Stimulated activated CD8-positive, alpha-beta memory T cell treated with anti-CD3 and anti-CD28 coated beads, Interleukin-15, amount 100 ng/mL, for 24 hours (primary cell): ENCODE data around the gene GFOD1.

ENCODE experiments used
- DNase-seq: peaks from one replicate; pipeline ENCODE4 v3.0.0-alpha.2; 2020; ENCODE audit warnings: low read depth

The GFOD1 gene

GRCh38 chr6:13423252-13423651 lies 64.1 kb downstream of the GFOD1 start:
- no peak for DNase-seq

DNA sequence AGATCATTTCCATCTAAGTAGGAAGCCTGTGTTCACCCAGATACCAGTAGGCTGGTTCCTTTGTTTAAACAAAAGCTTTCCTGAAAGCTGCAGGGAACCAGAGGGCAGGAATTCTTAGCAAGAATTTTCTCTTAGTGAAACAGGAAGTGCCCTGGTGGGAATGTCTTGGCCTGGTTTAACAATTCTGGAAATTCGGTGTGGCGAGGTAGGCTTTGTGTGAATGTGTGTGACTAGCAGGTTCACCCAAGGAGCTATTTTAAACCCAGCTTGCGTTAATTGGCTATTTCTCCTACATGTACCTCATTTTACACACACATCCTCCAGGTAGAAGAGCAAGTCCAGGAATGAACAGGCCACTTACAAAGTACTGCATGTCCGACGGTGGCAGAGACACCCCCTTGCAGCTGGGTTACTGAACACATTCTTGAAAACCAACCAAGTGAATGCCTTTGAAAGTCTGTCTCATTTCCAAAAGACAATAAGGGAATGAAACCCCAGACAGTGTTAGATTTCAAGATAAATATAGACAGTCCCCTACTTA lies 64.6 kb downstream of the GFOD1 start:
- no peak for DNase-seq

- DNase-seq, result no peak
Measured at GRCh38 chr6:13421425-13422059, 65.9 kb downstream of the GFOD1 start.

DNA sequence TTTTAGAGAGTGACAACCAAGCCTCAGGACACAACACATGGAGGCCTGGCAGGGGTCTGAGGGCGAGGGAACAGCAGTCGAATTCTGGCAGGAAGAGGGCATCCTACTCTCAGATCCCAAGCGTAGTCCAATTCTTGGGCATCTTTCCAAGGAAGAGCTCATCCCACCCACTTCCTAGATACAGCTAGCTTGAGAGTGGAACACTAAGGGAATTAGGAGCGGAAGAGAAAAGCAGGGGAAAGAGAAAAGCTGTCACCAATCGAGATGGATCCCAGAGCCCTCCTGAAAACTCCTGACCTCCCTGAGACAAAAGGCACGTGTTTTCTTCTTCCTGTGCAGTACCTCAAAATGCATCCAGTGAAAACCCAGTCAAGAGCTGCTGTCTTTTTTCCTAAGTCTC lies 67.1 kb downstream of the GFOD1 start:
- no peak for DNase-seq

- no peak for DNase-seq
Measured at GRCh38 chr6:13419422-13420195, 67.8 kb downstream of the GFOD1 start.

DNA sequence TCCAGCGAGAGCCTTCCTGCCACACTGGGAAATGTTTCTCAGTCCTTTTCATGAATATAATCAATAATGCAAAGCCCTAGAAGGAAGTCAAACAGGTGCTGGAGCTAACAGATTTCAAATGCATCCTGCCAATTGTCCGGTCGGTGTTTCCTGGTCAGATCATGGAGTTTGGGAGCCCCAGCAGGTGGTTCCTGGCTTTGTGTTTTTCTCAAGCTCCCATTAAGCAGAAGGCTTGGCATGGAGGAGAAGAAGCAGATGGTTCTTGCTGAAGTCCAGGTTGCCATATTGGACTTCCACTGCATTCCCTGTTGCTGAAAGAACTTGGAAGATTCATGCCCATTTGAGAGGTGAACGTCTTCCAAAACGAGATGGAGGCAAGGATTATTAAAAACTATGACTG lies 68.6 kb downstream of the GFOD1 start:
- no peak for DNase-seq

DNA sequence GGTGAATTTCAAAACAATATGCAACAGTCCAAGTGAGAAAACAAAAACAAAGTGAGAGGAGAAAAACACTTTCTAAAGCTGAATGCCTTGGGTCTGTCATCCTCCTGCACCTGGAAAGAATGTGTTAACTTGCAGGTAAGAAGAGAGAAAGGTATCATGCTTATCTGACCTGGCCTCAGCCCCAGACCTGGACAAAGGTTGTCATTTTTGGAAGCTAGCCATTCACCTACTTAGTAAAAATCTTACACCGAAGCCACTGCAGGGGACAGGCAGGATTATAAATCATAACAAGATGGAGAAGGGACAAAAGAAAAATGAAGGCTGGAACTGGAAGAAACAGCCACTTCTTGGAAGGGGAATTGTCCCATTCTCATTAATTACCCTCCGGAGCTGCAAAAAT lies 69.4 kb downstream of the GFOD1 start:
- DNase-seq, result no peak

DNA sequence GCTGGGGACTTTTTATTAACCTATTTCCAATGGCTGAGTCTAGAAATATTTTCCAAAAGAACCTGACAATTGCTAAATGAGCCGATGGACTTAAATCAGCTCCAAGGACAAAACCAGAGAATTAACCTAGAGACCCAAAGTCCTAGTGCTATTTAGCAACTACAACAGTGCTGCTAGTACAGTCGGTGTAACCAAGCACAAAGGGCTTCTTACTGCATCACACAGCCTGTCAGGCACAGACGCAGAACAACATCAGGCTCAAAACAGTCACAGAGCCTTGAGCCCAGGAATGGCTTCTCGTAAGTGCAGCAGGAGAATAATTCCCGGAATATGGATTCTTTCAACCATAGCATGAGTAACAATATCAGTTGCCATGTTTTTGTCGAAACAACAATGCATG lies 70.0 kb downstream of the GFOD1 start:
- no peak for DNase-seq

DNA sequence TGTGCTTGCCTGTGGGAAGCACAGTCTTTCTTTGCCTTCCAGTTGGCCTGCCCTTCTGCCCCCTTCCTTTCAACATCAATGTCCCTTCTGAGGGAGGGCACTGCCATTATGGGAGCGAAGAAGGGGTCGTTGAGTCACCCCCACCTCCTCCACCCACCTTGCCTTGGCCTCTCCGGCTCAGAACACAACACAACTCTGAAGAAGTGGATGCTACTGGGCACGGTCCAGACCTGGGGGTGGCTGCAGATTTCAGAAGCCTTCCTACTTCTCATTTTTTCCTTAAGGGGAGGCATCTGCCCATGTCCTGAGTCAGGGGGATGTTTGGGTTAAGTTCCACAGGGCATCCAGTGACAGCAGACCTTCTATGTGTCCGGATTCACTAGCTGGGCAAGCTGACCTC lies 72.1 kb downstream of the GFOD1 start:
- DNase-seq, result no peak

GRCh38 chr6:13413900-13414555 lies 73.4 kb downstream of the GFOD1 start:
- DNase-seq, result no peak

DNA sequence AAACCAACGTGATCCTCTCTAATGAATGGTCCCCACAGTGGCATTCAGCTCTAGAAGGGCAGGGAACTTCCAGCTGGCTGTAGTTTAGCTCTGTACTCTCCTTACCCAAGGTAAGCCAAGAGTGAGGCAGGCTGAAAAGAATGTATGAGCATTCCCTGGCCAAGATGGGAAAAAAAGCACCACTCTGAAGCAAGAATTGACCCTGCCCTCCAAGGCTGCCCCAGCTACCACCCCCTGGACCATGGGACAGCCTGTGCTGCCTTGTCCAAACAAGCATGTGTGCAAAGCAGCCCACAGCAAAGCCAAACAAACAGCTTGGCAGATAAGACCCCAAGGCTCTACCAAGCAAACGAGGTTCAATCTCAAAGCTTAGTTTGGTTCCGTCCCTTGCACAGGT lies 73.9 kb downstream of the GFOD1 start:
- DNase-seq, result no peak

DNA sequence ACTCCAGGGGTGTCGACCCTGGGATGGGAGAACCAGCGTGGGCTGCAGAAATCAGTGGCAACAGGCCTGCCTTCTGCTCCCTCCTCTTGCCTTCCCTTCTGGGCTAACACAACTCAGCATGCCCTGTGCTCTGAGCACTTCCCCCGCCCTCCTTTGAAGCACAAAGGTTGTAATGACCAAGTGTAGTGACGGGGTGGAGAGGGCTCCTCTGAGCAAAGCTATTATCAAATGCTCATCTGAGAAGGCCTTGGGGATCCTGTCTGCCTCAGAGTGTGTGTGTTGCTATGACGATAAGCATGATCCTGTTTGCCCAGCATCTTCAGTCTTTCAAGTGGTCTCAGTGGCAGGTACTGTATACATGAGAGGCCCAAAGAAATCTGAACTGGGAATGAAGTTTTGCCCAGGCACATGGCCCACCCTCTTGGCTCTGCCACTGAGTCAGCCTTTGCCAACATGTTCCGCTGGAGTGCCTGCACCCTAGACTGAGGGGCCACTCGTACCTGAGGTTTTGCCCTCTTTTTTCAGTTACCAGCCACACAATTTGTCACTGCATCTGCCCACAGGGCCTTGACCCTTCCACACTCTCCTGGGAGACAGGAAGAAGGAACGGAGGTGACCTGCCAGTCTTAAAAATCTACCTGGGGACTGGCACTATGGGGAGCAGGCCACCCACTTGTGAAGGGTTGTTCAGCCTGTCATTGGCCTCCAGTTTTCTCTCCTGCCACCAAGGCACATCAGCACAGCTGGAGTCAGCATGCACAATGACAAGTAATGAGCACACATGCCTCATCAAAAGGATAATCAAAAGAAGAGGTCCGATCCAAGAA lies 74.5 kb downstream of the GFOD1 start:
- no peak for DNase-seq

GRCh38 chr6:13412211-13412610 lies 75.2 kb downstream of the GFOD1 start:
- no peak for DNase-seq

GRCh38 chr6:13411484-13411883 lies 75.9 kb downstream of the GFOD1 start:
- no peak for DNase-seq

DNA sequence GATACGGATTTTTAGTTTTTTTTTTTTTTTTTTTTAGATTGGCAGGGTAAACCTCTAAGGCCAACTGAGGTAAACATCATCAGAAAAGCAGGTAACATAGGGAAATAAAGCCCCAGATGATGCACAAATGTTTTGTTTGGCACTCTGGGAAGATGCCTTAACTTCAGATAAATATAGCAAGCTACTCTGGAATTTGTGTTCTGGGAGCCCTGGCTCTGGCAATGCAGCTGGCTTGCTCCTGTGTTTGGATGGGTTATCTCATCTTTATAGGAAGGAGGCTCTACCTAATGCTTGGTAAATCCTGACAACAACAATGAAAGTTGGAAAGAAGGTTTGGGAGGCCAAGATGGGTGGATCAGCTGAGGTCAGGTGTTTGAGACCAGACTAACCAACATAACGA lies 77.4 kb downstream of the GFOD1 start:
- DNase-seq, result no peak

GRCh38 chr6:13407709-13408695 lies 79.4 kb downstream of the GFOD1 start:
- no peak for DNase-seq

DNA sequence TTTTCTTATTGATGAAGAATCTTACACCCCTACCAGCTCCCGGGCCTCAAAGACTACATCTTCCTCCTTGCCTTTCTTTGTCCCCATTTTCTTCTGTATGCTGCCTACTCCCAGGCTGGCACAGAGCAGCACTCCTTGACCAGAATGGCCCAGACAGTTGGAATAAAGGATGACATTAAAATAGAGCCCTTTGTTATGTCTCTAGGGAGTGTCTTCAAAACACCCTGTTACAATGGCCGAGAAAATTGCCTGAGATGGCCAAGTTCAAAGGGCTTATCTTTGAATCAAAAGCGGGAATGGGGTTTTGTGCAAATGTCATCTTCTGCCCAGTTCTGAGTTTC lies 80.1 kb downstream of the GFOD1 start:
- DNase-seq, result no peak

- no peak for DNase-seq
Measured at GRCh38 chr6:13406781-13407180, 80.6 kb downstream of the GFOD1 start.

DNA sequence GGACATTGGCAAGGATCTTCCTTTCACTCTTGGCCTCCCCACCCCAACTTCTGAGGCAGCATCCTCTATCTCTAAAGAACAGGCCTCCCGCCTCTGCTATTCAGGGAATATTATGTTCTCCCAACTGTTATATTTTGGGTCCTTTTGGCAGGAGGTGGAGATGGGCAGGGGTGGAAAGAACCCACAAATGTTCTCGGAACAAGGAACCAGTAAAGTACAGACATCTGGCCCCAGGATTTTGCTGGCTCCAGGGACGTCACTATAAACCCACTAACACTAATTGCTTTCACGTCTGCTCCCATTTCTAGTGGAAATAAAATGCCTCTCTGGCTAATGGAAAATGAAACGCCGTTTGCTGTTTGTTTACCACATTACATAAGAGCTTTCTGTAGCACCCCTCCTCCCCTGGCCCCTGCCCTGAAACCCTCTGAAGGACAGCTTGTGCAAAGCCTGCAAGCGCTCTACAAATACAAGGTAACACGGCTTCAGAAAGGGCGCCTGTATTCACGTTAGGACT lies 81.4 kb downstream of the GFOD1 start:
- DNase-seq, result no peak

DNA sequence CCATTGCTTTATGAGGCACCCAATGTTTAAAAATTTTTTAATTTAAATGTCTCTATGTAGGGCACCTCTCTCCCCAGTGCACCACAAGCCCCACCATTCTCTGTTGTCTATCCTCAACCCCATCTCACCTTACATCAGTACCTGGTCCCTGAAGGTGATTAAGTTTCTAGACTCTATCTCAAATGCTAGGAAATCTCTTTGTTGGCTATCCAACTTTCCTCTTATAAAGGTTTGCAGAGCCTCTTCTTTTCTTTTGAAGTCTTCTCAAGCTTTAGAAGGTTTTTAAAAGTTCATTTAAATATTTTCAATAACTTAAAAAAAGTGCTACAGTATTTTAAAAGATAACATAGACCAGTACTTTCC lies 82.5 kb downstream of the GFOD1 start:
- DNase-seq, result no peak
